Esophagus squamous epithelium (tissue), 4 donors: ENCODE data around the gene SPNS3.

Experiments
- POLR2A ChIP-seq, 4 donors: fragments of 450-650 bp; IDR thresholded peaks; one replicate each; pipeline ENCODE4 v1.6.1; 2017; ENCODE audit warnings: antibody characterized with exemption in 4 of 4, mild to moderate bottlenecking in 4 of 4, moderate library complexity in 3 of 4
- TF ChIP-seq, protein P1 (sequence below), 6 experiments: fragments of 450-650 bp in 4 of 6; fragments of 200-600 bp in 2 of 6; sonication (generic) in 2 of 6; IDR thresholded peaks; one replicate each; pipeline ENCODE4 v1.5.1; 2016 to 2019; ENCODE audit warnings: antibody characterized with exemption in 6 of 6, mild to moderate bottlenecking in 4 of 6, moderate library complexity in 4 of 6

DNA sequence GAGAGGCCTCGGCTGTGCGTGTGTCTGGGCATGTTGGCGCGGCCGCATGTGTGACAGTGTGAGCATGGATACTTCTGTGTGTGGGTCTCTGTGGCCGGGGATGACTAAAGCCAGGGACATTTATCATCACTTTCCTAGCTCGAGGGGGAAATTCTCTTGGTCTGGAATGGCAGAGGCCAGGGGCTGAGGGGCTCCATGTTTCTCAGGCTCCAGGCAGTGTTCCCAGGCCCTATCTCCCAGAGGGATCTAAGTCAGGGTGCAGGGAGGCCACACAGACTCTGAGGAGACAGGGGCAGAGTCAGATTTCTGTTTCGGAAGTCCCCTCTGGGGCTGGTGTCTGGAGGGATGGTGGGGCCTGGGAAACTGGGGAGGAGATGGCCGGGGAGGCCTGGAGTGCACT lies 41.3 kb downstream of the SPNS3 start:
- TF ChIP-seq, protein P1, sequence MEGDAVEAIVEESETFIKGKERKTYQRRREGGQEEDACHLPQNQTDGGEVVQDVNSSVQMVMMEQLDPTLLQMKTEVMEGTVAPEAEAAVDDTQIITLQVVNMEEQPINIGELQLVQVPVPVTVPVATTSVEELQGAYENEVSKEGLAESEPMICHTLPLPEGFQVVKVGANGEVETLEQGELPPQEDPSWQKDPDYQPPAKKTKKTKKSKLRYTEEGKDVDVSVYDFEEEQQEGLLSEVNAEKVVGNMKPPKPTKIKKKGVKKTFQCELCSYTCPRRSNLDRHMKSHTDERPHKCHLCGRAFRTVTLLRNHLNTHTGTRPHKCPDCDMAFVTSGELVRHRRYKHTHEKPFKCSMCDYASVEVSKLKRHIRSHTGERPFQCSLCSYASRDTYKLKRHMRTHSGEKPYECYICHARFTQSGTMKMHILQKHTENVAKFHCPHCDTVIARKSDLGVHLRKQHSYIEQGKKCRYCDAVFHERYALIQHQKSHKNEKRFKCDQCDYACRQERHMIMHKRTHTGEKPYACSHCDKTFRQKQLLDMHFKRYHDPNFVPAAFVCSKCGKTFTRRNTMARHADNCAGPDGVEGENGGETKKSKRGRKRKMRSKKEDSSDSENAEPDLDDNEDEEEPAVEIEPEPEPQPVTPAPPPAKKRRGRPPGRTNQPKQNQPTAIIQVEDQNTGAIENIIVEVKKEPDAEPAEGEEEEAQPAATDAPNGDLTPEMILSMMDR (IDR thresholded peaks at IDR 0.05): no peak
- TF ChIP-seq POLR2A (IDR thresholded peaks at IDR 0.05): no peak
